ENCODE measurements around the gene RNF8. TPM values are rescaled to one million over a fixed set of nuclear protein-coding genes. Genes with fewer than 3 reads are reported as not detected.

The RNF8 gene
- total RNA-seq, 1 donor from 2014 or later, result 18.0 TPM

DNA sequence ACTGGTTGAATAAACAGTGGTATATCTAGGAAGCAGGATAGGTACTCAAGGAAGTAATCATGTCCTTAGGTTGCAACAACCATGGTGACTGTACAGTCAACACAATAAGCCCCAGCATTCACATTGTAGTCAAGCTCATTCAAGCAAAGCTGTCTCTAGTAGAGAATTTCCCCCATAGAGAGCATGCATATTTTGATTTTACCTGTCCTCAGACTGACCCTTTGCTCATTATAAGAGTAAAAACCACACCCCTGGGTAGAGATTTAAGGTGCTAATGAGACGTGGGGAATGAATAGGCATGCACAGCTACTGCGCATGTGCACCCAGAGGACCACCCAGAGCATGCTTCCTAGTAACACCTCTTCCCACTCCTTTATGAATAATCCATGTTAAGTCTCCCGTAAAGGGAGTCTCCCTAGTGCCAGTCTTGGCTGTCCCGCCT is 6.1 kb upstream of the RNF8 start:
- TF ChIP-seq, protein P1, sequence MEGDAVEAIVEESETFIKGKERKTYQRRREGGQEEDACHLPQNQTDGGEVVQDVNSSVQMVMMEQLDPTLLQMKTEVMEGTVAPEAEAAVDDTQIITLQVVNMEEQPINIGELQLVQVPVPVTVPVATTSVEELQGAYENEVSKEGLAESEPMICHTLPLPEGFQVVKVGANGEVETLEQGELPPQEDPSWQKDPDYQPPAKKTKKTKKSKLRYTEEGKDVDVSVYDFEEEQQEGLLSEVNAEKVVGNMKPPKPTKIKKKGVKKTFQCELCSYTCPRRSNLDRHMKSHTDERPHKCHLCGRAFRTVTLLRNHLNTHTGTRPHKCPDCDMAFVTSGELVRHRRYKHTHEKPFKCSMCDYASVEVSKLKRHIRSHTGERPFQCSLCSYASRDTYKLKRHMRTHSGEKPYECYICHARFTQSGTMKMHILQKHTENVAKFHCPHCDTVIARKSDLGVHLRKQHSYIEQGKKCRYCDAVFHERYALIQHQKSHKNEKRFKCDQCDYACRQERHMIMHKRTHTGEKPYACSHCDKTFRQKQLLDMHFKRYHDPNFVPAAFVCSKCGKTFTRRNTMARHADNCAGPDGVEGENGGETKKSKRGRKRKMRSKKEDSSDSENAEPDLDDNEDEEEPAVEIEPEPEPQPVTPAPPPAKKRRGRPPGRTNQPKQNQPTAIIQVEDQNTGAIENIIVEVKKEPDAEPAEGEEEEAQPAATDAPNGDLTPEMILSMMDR (conservative IDR thresholded peaks at IDR 0.05; ENCODE audit: low read depth, low read length), result no peak
- DNase-seq (ENCODE audit: low read depth), result peak; percentile 38
- no peak overlapping the region for H3K4me3 ChIP-seq (ENCODE audit: low read depth, low read length)

DNA sequence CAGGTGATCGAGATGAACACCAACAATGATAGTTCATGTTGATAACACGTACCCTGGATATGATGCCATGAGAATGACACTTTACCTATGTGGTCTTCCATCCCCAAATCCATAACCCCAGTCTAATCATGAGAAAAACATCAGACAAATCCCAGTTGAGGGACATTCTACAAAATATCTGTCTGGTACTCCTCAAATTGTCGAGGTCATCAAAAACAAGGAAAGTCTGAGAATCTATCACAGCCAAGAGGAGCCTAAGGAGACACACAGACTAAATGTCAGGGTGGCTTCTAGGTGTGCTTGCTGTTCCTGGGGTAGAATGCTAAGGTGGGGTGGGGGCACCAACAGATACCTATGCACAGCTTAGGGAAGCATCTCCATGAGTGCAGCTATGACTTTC is 2.8 kb upstream of the RNF8 start:
- no peak for DNase-seq (ENCODE audit: low read depth)
- H3K4me3 ChIP-seq (ENCODE audit: low read depth, low read length), result no peak overlapping the region
- TF ChIP-seq, protein P1 (conservative IDR thresholded peaks at IDR 0.05; ENCODE audit: low read depth, low read length), result no peak

DNA sequence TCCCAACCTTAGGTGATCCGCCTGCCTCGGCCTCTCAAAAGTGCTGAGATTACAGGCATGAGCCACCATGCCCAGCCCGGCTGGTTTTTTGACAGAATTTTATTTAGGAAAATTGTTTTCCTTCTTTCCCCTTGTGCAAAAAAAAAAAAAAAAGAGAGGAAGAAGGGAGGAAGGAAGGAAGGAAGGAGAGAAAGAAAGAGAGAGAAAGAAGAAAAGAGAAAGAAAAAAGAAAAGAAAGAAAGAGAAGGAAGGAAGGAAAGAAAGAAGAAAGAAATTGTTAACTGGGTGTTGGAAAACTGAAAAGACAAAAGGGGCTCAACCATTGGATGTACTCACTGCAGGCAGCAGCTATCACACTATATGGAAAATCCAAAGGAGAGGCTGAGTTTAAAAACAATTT is 1.4 kb upstream of the RNF8 start:
- TF ChIP-seq, protein P1 (conservative IDR thresholded peaks at IDR 0.05; ENCODE audit: low read depth, low read length), result no peak
- no peak for DNase-seq (ENCODE audit: low read depth)
- no peak overlapping the region for H3K4me3 ChIP-seq (ENCODE audit: low read depth, low read length)

DNA sequence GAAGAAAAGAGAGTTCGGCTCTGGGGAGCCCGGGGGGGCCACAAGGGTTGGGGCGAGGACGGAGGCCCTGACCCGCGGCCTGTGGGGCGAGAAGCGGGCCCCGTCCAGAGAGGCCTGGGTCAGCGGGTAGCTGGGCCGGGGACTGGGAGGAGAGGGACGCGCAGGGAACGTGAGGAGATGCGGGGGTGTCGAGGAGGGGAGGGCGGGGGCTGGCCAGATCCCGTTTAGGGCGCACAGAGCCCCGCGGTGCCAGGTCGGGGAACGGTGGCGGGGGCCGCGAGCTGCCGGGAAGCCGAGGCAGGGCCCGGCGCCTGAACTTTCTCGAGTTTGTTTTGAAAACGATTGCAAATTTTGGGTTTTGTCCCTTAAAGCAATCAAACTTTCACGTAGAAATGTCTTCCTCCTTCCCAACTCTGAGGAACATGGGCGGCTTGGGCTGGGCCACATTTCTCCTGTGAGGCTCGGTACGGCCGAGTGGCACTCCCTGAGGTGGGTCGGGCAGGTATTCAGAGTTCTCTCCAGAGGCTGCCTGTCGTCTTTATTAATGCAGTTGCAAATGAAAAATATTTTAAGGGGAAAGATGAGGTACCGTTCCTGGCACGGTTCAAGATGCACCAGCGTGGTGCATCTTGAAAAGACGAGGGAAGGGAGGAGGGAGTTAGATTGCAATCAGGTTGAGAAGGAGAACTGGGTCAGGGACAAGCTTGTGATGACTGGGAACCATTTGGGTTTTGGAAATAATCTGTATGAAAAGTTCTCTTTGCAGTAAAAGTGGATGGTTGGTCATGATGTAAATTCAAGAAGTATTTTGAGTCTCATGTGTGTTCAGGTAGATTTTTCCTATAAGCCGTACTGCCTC is 972 bp downstream of the RNF8 start:
- DNase-seq (ENCODE audit: low read depth), result no peak
- TF ChIP-seq, protein P1 (conservative IDR thresholded peaks at IDR 0.05; ENCODE audit: low read depth, low read length), result no peak
- H3K4me3 ChIP-seq (ENCODE audit: low read depth, low read length), result peak overlapping the region; percentile 99

DNA sequence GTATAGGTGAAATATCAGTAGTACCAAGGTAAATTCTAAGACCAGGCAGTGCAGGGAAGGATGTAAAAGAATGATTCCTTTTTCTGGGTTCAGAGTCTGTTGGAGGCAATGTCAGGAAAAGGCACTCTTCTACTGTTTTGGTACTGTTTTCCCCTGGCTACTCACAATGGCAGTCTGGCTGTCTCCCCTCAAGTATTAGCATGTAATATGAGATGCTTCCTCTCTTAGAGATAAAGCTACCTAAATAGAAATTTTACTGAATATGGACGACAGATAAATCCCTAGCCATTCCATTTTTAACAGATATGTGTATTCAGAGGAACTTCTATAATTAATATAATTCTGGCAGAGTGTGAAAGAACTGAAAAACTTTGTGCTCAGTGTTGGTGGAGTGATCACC is 3.5 kb downstream of the RNF8 start:
- TF ChIP-seq, protein P1 (conservative IDR thresholded peaks at IDR 0.05; ENCODE audit: low read depth, low read length), result no peak
- no peak for DNase-seq (ENCODE audit: low read depth)
- no peak overlapping the region for H3K4me3 ChIP-seq (ENCODE audit: low read depth, low read length)

DNA sequence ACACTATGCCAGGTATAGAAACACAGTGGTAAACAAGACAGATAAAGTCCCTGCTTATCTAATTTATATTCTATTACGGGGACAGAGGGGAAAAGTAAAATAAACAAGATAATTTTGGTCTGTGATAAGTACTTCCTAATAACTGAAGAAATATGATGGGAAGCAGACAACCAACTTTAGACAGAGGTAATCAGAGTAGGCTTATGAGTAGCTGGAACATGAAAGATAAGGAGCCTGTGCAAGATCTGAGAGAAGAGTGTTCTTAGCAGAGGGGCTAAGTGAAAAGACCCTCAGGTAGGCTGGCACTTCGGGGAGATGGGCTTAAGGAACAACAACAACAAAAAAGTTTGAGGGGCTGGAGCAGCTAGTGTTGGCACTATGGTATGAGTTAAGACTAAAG is 4.1 kb downstream of the RNF8 start:
- DNase-seq (ENCODE audit: low read depth), result no peak
- no peak overlapping the region for H3K4me3 ChIP-seq (ENCODE audit: low read depth, low read length)
- TF ChIP-seq, protein P1 (conservative IDR thresholded peaks at IDR 0.05; ENCODE audit: low read depth, low read length), result no peak

DNA sequence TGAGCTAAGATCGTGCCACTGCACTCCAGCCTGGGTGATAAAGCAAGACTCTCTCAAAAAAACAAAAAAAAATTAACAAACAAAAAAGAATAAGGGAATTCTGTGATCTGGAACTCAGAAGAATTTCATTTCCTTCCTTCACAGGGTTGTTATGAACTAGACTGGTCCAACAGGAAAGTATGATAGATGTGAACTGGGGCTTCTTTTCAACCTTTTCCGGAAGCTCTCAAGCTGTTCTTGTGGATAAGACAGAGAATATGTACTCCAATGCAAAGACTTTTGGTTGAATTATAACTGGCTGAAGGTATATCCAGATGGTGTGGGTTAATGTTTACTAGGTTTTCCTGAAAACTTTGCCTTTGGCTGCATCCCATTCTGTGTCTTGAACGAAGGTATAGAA is 5.3 kb downstream of the RNF8 start:
- no peak for DNase-seq (ENCODE audit: low read depth)
- TF ChIP-seq, protein P1 (conservative IDR thresholded peaks at IDR 0.05; ENCODE audit: low read depth, low read length), result no peak
- H3K4me3 ChIP-seq (ENCODE audit: low read depth, low read length), result no peak overlapping the region
